Stomach (tissue), 4 donors: ENCODE data around the gene FOXF2.

Source experiments
- POLR2A ChIP-seq, 4 donors: fragments of 450-650 bp; IDR thresholded peaks; one replicate each; pipeline ENCODE4 v1.6.1; 2016; ENCODE audit warnings: antibody characterized with exemption in 4 of 4, control low read depth in 2 of 4, mild to moderate bottlenecking in 1 of 4, moderate library complexity in 1 of 4
- TF ChIP-seq, protein P1 (sequence below), 7 experiments: fragments of 450-650 bp in 4 of 7; fragments of 200-600 bp in 3 of 7; sonication (generic) in 3 of 7; IDR thresholded peaks; one replicate each; pipeline ENCODE4 v1.5.1; 2016 to 2019; ENCODE audit warnings: antibody characterized with exemption in 7 of 7, control low read depth in 2 of 7, mild to moderate bottlenecking in 1 of 7

- TF ChIP-seq POLR2A (IDR thresholded peaks at IDR 0.05), result no peak
- TF ChIP-seq, protein P1, sequence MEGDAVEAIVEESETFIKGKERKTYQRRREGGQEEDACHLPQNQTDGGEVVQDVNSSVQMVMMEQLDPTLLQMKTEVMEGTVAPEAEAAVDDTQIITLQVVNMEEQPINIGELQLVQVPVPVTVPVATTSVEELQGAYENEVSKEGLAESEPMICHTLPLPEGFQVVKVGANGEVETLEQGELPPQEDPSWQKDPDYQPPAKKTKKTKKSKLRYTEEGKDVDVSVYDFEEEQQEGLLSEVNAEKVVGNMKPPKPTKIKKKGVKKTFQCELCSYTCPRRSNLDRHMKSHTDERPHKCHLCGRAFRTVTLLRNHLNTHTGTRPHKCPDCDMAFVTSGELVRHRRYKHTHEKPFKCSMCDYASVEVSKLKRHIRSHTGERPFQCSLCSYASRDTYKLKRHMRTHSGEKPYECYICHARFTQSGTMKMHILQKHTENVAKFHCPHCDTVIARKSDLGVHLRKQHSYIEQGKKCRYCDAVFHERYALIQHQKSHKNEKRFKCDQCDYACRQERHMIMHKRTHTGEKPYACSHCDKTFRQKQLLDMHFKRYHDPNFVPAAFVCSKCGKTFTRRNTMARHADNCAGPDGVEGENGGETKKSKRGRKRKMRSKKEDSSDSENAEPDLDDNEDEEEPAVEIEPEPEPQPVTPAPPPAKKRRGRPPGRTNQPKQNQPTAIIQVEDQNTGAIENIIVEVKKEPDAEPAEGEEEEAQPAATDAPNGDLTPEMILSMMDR (IDR thresholded peaks at IDR 0.05), result no peak
These were observed 48.4 kb downstream of the FOXF2 start for GRCh38 chr6:1437553-1438406.
